Karpas-422 (cell line): ENCODE results near the gene GRK2. TPM values are rescaled to one million over a fixed set of nuclear protein-coding genes. Genes with fewer than 3 reads are reported as not detected.

Source experiments
- DNase-seq: peaks from one replicate; pipeline ENCODE4 v3.0.0-alpha.2; 2015
- H2AFZ ChIP-seq: fragments of 200-600 bp; sonication (generic); 2 replicates; pipeline ENCODE4 v1.6.1; 2014; ENCODE audit warnings: antibody characterized with exemption, low read length, mixed read lengths
- H3K27ac ChIP-seq: fragments of 200-600 bp; sonication (generic); 2 replicates; pipeline ENCODE4 v1.5.1; 2014; ENCODE audit warnings: mild to moderate bottlenecking, low read length, moderate library complexity
- H3K27me3 ChIP-seq: fragments of 200-600 bp; sonication (generic); 2 replicates; pipeline ENCODE4 v1.6.1; 2014; ENCODE audit warnings: low read length, mixed read lengths
- H3K36me3 ChIP-seq: fragments of 200-600 bp; sonication (generic); 2 replicates; pipeline ENCODE4 v1.6.1; 2014; ENCODE audit warnings: low read length, mixed read lengths; ENCODE audit not compliant: insufficient read depth
- H3K4me1 ChIP-seq: fragments of 200-600 bp; sonication (generic); 2 replicates; pipeline ENCODE4 v1.6.1; 2014; ENCODE audit warnings: mild to moderate bottlenecking, low read length, mixed read lengths
- H3K4me2 ChIP-seq: fragments of 200-600 bp; sonication (generic); 2 replicates; pipeline ENCODE4 v1.6.1; 2014; ENCODE audit warnings: low read length, low read depth, mild to moderate bottlenecking; ENCODE audit not compliant: poor library complexity, severe bottlenecking
- H3K4me3 ChIP-seq: fragments of 200-600 bp; sonication (generic); 2 replicates; pipeline ENCODE4 v1.5.1; 2014; ENCODE audit warnings: mild to moderate bottlenecking, antibody characterized with exemption, low read length, mixed read lengths
- H3K79me2 ChIP-seq: fragments of 200-600 bp; sonication (generic); 2 replicates; pipeline ENCODE4 v1.6.1; 2014; ENCODE audit warnings: mild to moderate bottlenecking, low read length, mixed read lengths
- H3K9ac ChIP-seq: fragments of 200-600 bp; sonication (generic); 2 replicates; pipeline ENCODE4 v1.6.0; 2014; ENCODE audit warnings: low read length
- H3K9me2 ChIP-seq: fragments of 200-600 bp; sonication (generic), shearing (Covaris generic); replicated peaks from 2 replicates; pipeline ENCODE4 v1.6.0; 2014; ENCODE audit warnings: mild to moderate bottlenecking, low read length, moderate library complexity; ENCODE audit not compliant: insufficient read depth
- H3K9me3 ChIP-seq: fragments of 300-700, 200-600 bp; sonication (generic); 2 replicates; pipeline ENCODE4 v1.6.1; 2014; ENCODE audit warnings: low read length, mixed read lengths
- H4K20me1 ChIP-seq: fragments of 200-600 bp; sonication (generic); 2 replicates; pipeline ENCODE4 v1.6.1; 2014; ENCODE audit warnings: mild to moderate bottlenecking, antibody characterized with exemption, low read length, low read depth; ENCODE audit not compliant: insufficient read depth
- total RNA-seq: library from RNA; depleted of rRNA; stranded (reverse); fragments of >200 nt; shearing (Covaris generic); gene quantifications from 2 replicates; pipeline ENCODE4 v1.2.3, GENCODE V29; 2014; ENCODE audit warnings: low replicate concordance

GRK2 gene
- total RNA-seq, 1 experiment from 2014 or later, result 94.7 TPM

- H2AFZ ChIP-seq, result no peak overlapping the region
- DNase-seq, result no peak
- no peak overlapping the region for H3K4me3 ChIP-seq
- no peak overlapping the region for H3K4me2 ChIP-seq
- no peak overlapping the region for H3K9ac ChIP-seq
- H4K20me1 ChIP-seq, result peaks cover 7% of the 10 kb centered on the region; the same call in 1 of the 2 replicates
- H3K4me1 ChIP-seq, result peaks cover 40% of the 10 kb centered on the region
- peaks cover 31% of the 10 kb centered on the region for H3K79me2 ChIP-seq
- H3K27me3 ChIP-seq, result no peaks in the 10 kb centered on the region
- H3K9me2 ChIP-seq, result no peaks in the 10 kb centered on the region
- H3K27ac ChIP-seq, result no peak overlapping the region
- peaks cover 11% of the 10 kb centered on the region; the same call in 1 of the 2 replicates for H3K36me3 ChIP-seq
- H3K9me3 ChIP-seq, result no peaks in the 10 kb centered on the region
These were observed 1.2 kb upstream of the GRK2 start for GRCh38 chr11:67264877-67265632.

GRCh38 chr11:67265633-67266448, 432 bp upstream of the GRK2 start:
- Histone ChIP-seq H3K4me1 (peaks cover 48% of the 10 kb centered on the region), H3K36me3 (peaks cover 11% of the 10 kb centered on the region; the same call in 1 of the 2 replicates), H3K4me2 (peak overlapping the region; percentile 44), H3K9ac (peak overlapping the region; percentile 46), H3K4me3 (peak overlapping the region; percentile 34), H3K27me3 (no peaks in the 10 kb centered on the region), H3K9me3 (no peaks in the 10 kb centered on the region), H3K9me2 (no peaks in the 10 kb centered on the region), H2AFZ (no peak overlapping the region), H3K79me2 (peaks cover 39% of the 10 kb centered on the region), H3K27ac (no peak overlapping the region), H4K20me1 (peaks cover 7% of the 10 kb centered on the region; the same call in 1 of the 2 replicates)
- peak; percentile 89 for DNase-seq

GRCh38 chr11:67267188-67268080, 1.2 kb downstream of the GRK2 start:
- Histone ChIP-seq H3K27me3 (no peaks in the 10 kb centered on the region), H3K79me2 (peaks cover 55% of the 10 kb centered on the region), H3K4me3 (peak overlapping the region; percentile 87), H3K9me3 (no peaks in the 10 kb centered on the region), H4K20me1 (peaks cover 7% of the 10 kb centered on the region; the same call in 1 of the 2 replicates), H3K9me2 (no peaks in the 10 kb centered on the region), H3K9ac (peak overlapping the region; percentile 89), H3K4me2 (peak overlapping the region; percentile 86), H3K36me3 (peaks cover 11% of the 10 kb centered on the region; the same call in 1 of the 2 replicates), H3K27ac (peak overlapping the region; percentile 96), H2AFZ (no peak overlapping the region), H3K4me1 (peaks cover 63% of the 10 kb centered on the region)
- peak; percentile 64 for DNase-seq

- peaks cover 65% of the 10 kb centered on the region for H3K4me1 ChIP-seq
- H3K27me3 ChIP-seq, result no peaks in the 10 kb centered on the region
- peaks cover 7% of the 10 kb centered on the region; the same call in 1 of the 2 replicates for H4K20me1 ChIP-seq
- peak overlapping the region; percentile 87 for H3K4me3 ChIP-seq
- no peak overlapping the region for H2AFZ ChIP-seq
- peaks cover 11% of the 10 kb centered on the region; the same call in 1 of the 2 replicates for H3K36me3 ChIP-seq
- H3K9me2 ChIP-seq, result no peaks in the 10 kb centered on the region
- H3K9ac ChIP-seq, result peak overlapping the region; percentile 89
- DNase-seq, result peak; percentile 89
- no peaks in the 10 kb centered on the region for H3K9me3 ChIP-seq
- H3K27ac ChIP-seq, result peak overlapping the region; percentile 96
- peak overlapping the region; percentile 86 for H3K4me2 ChIP-seq
- peaks cover 63% of the 10 kb centered on the region for H3K79me2 ChIP-seq
These were observed 2.0 kb downstream of the GRK2 start for GRCh38 chr11:67268081-67268961.

- peak overlapping the region; percentile 87; the same call in 1 of the 2 replicates for H3K4me3 ChIP-seq
- H3K9ac ChIP-seq, result peak overlapping the region; percentile 89
- no peaks in the 10 kb centered on the region for H3K9me3 ChIP-seq
- no peaks in the 10 kb centered on the region for H3K9me2 ChIP-seq
- peaks cover 69% of the 10 kb centered on the region for H3K79me2 ChIP-seq
- no peak overlapping the region for H2AFZ ChIP-seq
- peak overlapping the region; percentile 86 for H3K4me2 ChIP-seq
- H3K27ac ChIP-seq, result peak overlapping the region; percentile 96
- peaks cover 7% of the 10 kb centered on the region; the same call in 1 of the 2 replicates for H4K20me1 ChIP-seq
- peaks cover 11% of the 10 kb centered on the region; the same call in 1 of the 2 replicates for H3K36me3 ChIP-seq
- peaks cover 71% of the 10 kb centered on the region for H3K4me1 ChIP-seq
- H3K27me3 ChIP-seq, result no peaks in the 10 kb centered on the region
- DNase-seq, result no peak
These were observed 2.6 kb downstream of the GRK2 start for GRCh38 chr11:67268962-67269268.

- H3K4me3 ChIP-seq, result peak overlapping the region; percentile 87
- peak overlapping the region; percentile 96 for H3K27ac ChIP-seq
- H3K27me3 ChIP-seq, result no peaks in the 10 kb centered on the region
- H3K9me3 ChIP-seq, result no peaks in the 10 kb centered on the region
- peaks cover 76% of the 10 kb centered on the region for H3K79me2 ChIP-seq
- H3K36me3 ChIP-seq, result peaks cover 11% of the 10 kb centered on the region; the same call in 1 of the 2 replicates
- peaks cover 7% of the 10 kb centered on the region; the same call in 1 of the 2 replicates for H4K20me1 ChIP-seq
- peaks cover 77% of the 10 kb centered on the region for H3K4me1 ChIP-seq
- peak overlapping the region; percentile 89 for H3K9ac ChIP-seq
- DNase-seq, result no peak
- peak overlapping the region; percentile 86 for H3K4me2 ChIP-seq
- no peaks in the 10 kb centered on the region for H3K9me2 ChIP-seq
- H2AFZ ChIP-seq, result no peak overlapping the region
These were observed 3.4 kb downstream of the GRK2 start for GRCh38 chr11:67269401-67270255.
